ENCODE data around the gene GABRR1. TPM values are rescaled to one million over a fixed set of nuclear protein-coding genes. Genes with fewer than 3 reads are reported as not detected.

GABRR1 gene
- total RNA-seq = not detected
- long read RNA-seq, donor 1 = 0 reads
- long read RNA-seq, donor 2 = 0 reads

DNA sequence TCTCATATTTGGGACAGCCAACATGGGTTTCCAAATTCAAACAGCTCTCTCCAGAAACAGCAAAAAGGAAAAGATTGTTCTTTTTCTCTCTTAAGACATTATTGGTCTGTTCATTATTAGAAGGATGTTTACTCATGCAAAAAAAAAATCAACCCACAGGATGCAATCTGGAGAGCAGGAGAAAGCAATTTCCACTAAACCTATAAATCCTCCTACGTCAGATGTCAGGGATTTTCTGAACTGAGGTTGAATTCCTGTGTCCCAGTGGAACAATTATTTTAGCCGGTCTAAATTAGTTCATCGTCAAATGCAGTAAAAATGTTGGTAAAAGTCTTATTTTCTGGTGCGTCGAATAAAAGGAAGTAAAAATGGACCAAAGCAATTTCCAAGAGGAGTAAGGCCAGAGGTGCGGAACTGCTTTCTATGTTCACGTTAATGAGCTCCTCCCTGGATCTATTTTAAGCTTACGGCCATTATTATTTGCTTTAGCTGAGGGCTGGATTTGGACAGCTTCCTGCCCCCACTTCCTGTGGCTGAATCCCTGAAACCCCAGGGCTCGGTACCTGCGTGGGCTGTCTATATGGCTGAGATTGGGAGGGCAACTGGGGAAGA lies at the start of gene GABRR1:
TSS of gene GABRR1 (minus strand) at position 60 of the 612 bp plus-strand sequence. CDS start at position 24, 36 bp downstream.
- Histone ChIP-seq H3K36me3 (ENCODE audit: low read depth) (no peaks in the 10 kb centered on the region), H3K4me3 (no peak within 1 kb of the TSS), H3K9me3 (no peaks in the 10 kb centered on the region), H3K4me1 (ENCODE audit: low read depth) (no peaks in the 10 kb centered on the region)
- intact Hi-C loops (cut with DNase I, micrococcal nuclease) = no loop called here
- TF ChIP-seq, protein P1, sequence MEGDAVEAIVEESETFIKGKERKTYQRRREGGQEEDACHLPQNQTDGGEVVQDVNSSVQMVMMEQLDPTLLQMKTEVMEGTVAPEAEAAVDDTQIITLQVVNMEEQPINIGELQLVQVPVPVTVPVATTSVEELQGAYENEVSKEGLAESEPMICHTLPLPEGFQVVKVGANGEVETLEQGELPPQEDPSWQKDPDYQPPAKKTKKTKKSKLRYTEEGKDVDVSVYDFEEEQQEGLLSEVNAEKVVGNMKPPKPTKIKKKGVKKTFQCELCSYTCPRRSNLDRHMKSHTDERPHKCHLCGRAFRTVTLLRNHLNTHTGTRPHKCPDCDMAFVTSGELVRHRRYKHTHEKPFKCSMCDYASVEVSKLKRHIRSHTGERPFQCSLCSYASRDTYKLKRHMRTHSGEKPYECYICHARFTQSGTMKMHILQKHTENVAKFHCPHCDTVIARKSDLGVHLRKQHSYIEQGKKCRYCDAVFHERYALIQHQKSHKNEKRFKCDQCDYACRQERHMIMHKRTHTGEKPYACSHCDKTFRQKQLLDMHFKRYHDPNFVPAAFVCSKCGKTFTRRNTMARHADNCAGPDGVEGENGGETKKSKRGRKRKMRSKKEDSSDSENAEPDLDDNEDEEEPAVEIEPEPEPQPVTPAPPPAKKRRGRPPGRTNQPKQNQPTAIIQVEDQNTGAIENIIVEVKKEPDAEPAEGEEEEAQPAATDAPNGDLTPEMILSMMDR (IDR thresholded peaks at IDR 0.05) = no peak
- ATAC-seq = no peak
- DNase-seq = no peak

GRCh38 chr6:89264296-89264695 lies 47.1 kb upstream of the GABRR1 start:
- TF ChIP-seq, protein P1 (IDR thresholded peaks at IDR 0.05) = no peak
- intact Hi-C loops (cut with DNase I, micrococcal nuclease) = no loop called here
- no peaks in the 10 kb centered on the region for H3K36me3 ChIP-seq (ENCODE audit: low read depth)
- H3K4me3 ChIP-seq = no peak overlapping the region
- DNase-seq (no peak), ATAC-seq (no peak)
- no peaks in the 10 kb centered on the region for H3K9me3 ChIP-seq
- no peaks in the 10 kb centered on the region for H3K4me1 ChIP-seq (ENCODE audit: low read depth)

DNA sequence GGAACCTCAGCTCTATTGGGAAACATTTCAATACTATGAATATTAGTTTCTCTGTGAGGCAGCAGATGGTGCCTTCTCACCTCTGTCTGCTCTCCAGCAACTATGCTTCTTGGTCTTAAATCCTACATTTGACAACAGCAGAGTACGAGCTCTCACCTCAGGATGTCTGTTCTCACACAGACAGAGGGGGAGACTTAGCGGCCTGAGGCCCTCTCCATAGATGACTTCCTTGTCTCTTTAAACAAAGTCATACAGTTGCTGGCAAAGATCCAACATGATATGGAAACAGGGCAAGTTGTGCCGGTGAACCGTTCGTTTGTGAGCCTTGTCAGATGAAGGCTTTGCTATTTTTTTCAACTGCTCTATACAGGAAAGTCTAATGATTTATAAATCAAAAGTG lies 43.7 kb upstream of the GABRR1 start:
- TF ChIP-seq, protein P1 (IDR thresholded peaks at IDR 0.05) = no peak
- ATAC-seq = peak; percentile 24
- intact Hi-C loops (cut with DNase I, micrococcal nuclease) = no loop called here

DNA sequence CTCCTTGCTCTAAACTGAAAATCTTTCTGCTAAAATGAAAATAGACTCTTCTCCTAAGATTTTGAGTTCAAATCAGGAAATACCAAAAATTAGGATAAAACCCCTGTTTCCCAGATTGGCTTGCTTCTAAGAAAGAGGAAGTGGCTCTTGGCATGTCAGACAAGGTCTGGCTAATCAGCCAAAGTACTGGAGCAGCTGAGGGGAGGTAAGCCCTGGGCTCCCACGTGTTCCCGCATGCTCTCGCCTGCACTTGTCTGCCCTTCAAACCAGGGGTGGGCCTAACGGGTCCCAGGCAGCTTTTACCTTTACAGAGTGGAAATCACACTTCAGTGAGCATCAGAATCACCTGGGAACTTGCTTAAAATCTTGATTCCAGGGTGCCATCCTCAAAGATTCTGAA lies 43.2 kb upstream of the GABRR1 start:
- ATAC-seq (no peak), DNase-seq (no peak)
- Histone ChIP-seq H3K4me1 (ENCODE audit: low read depth) (no peaks in the 10 kb centered on the region), H3K9me3 (no peaks in the 10 kb centered on the region), H3K36me3 (ENCODE audit: low read depth) (no peaks in the 10 kb centered on the region), H3K4me3 (no peak overlapping the region)
- TF ChIP-seq, protein P1 (IDR thresholded peaks at IDR 0.05) = no peak
- intact Hi-C loops (cut with DNase I, micrococcal nuclease) = no loop called here

More for the DNA sequence above, 43.7 kb upstream of the GABRR1 start:
- Histone ChIP-seq H3K4me1 (ENCODE audit: low read depth) (no peaks in the 10 kb centered on the region), H3K4me3 (no peak overlapping the region), H3K36me3 (ENCODE audit: low read depth) (no peaks in the 10 kb centered on the region), H3K9me3 (no peaks in the 10 kb centered on the region)
- no peak for DNase-seq

GRCh38 chr6:89258912-89259311 lies 41.8 kb upstream of the GABRR1 start:
- H3K36me3 ChIP-seq (ENCODE audit: low read depth) = no peaks in the 10 kb centered on the region
- TF ChIP-seq, protein P1 (IDR thresholded peaks at IDR 0.05) = no peak
- intact Hi-C loops (cut with DNase I, micrococcal nuclease) = no loop called here
- no peaks in the 10 kb centered on the region for H3K9me3 ChIP-seq
- no peak overlapping the region for H3K4me3 ChIP-seq
- DNase-seq = no peak
- ATAC-seq = no peak
- H3K4me1 ChIP-seq (ENCODE audit: low read depth) = no peaks in the 10 kb centered on the region

Data from mucosa of descending colon (tissue), 3 donors.